Stimulated activated memory B cell treated with anti-CD40 and anti-IgM and Interleukin-4, amounts not matched to agents 10 μg/mL and 1 μg/mL and 100 μg/mL, for 72 hours (primary cell): ENCODE data around the gene RBM23.

ENCODE experiments used
- ATAC-seq: fragments of 150-1000 bp; cut with Tn5 transposase; 2 replicates; pipeline ENCODE4 v1.10.0; 2021
- H3K27ac Mint-ChIP-seq: one replicate; pipeline ENCODE4 v1.8.0; 2022; ENCODE audit warnings: mild to moderate bottlenecking, mixed read lengths
- H3K27me3 Mint-ChIP-seq: one replicate; pipeline ENCODE4 v1.8.0; 2022; ENCODE audit warnings: mixed read lengths
- H3K36me3 Mint-ChIP-seq: one replicate; pipeline ENCODE4 v1.8.0; 2022; ENCODE audit warnings: mixed read lengths
- H3K4me1 Mint-ChIP-seq: one replicate; pipeline ENCODE4 v1.8.0; 2022; ENCODE audit warnings: mixed read lengths
- H3K4me3 Mint-ChIP-seq: one replicate; pipeline ENCODE4 v1.8.0; 2022; ENCODE audit warnings: mild to moderate bottlenecking, moderate library complexity, mixed read lengths
- H3K9me3 Mint-ChIP-seq: one replicate; pipeline ENCODE4 v1.8.0; 2022; ENCODE audit warnings: mixed read lengths

The RBM23 gene

DNA sequence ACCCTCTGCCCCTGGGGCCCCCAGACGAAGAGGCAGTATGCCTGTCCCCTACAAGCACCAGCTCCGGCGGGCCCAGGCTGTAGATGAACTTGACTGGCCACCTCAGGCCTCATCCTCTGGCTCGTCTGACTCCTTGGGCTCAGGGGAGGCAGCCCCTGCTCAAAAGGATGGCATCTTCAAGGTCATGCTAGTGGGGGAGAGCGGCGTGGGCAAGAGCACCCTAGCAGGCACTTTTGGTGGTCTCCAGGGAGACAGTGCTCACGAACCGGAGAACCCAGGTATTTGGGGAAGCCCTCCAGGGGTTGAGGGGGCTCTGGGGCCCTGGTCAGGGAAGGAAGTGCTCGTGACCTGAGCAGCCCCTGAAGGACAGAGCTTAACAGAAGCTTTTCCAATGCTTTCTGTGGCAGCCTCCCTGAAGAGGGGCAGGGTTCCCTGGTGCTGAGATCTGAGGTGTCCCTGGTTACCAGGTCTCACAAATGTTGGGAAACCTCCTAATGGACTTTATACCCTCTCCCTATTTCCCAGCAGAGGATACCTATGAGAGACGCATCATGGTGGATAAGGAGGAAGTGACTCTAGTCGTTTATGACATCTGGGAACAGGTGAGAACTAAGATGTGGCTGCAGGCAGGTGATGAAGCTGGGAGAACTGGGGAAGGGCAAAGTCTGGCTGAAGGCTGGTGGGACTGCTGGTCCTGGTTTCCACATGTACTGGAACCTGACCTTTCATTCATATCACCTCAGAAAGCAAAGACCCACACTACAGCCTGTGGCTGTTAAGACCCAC lies 34.0 kb downstream of the RBM23 start:
- no peak overlapping the region for H3K4me3 Mint-ChIP-seq
- peaks cover 4% of the 10 kb centered on the region for H3K36me3 Mint-ChIP-seq
- peaks cover 70% of the 10 kb centered on the region for H3K4me1 Mint-ChIP-seq
- no peak for ATAC-seq
- no peaks in the 10 kb centered on the region for H3K27me3 Mint-ChIP-seq
- H3K27ac Mint-ChIP-seq: no peak overlapping the region
- H3K9me3 Mint-ChIP-seq: no peaks in the 10 kb centered on the region

DNA sequence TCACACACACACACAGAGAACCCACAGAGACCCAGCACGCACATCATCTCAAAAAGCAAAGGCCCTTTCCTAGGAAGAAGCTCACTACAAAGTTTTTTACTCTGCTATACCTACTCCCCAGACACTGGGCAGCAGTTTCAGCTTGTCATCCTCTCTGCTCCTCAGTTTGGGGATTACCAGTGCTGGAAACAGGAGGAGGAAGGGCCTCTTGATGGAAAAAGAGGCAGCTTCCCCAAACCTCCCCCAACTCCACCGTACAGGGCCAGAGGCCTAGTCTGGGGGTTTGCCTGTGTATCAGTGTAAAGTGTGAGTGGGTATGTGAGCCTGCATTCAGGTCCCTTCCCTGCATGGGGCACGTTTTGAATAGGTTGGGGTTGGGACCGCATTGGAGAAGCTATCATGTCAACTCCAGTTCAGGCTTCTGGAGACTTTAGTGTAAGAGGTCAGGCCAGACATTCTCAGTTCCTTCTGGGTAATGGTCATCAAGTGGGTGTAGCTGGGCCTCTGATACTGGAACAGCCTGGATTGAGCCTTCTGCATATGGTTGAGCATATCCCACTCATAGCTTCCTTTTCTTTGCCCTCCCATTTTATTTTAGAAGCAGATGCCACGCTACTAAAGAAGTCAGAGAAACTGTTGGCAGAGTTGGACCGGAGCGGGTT lies 34.7 kb downstream of the RBM23 start:
- peaks cover 5% of the 10 kb centered on the region for H3K36me3 Mint-ChIP-seq
- H3K9me3 Mint-ChIP-seq: no peaks in the 10 kb centered on the region
- no peak for ATAC-seq
- H3K4me1 Mint-ChIP-seq: peaks cover 63% of the 10 kb centered on the region
- no peak overlapping the region for H3K4me3 Mint-ChIP-seq
- H3K27ac Mint-ChIP-seq: peak overlapping the region; percentile 25
- no peaks in the 10 kb centered on the region for H3K27me3 Mint-ChIP-seq

DNA sequence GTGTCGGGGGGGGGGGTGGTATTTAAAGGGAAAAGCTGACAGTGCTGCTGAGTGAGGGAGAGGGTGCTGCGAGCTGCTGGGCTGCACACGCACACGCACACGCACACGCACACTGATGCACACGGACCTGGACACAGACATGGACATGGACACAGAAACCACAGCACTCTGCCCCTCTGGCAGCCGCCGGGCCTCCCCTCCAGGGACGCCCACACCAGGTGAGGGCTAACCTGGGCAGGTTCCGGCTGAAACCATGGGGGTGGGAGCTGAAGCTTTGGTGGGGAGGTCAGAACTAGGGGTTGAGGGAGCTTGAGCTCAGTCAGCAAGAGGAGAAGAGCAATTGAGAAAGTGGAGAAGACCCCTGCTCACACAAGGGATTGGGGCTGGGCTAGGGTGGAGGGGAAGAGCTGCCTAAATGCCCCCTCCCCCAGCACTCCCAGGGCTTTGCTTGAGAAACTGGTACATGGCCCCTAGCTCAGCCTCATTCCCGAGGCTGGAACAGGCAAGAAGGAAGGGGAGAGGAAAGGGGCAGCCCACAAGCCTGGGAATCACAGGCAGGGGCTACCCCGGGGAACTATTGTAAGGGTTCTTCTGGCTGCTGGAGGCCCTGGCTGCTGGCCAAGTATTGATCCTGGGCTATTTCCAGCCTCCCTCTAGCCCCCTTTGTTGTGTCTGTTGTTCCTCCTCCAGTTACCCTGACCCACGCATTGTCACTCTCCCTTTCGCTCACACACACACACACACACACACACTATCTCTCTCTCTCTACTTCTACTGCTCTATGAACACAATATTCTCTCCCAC lies 35.6 kb downstream of the RBM23 start, which contains the start of gene REM2:
TSS of gene REM2 (plus strand) at position 50 of the 804 bp plus-strand sequence. CDS start at position 116, 66 bp downstream.
- no peaks in the 10 kb centered on the region for H3K27me3 Mint-ChIP-seq
- peak within 1 kb of the TSS; percentile 33 for H3K27ac Mint-ChIP-seq
- H3K36me3 Mint-ChIP-seq: peaks cover 13% of the 10 kb centered on the region
- no peak within 1 kb of the TSS for H3K4me3 Mint-ChIP-seq
- ATAC-seq: no peak
- H3K9me3 Mint-ChIP-seq: no peaks in the 10 kb centered on the region
- peaks cover 62% of the 10 kb centered on the region for H3K4me1 Mint-ChIP-seq

DNA sequence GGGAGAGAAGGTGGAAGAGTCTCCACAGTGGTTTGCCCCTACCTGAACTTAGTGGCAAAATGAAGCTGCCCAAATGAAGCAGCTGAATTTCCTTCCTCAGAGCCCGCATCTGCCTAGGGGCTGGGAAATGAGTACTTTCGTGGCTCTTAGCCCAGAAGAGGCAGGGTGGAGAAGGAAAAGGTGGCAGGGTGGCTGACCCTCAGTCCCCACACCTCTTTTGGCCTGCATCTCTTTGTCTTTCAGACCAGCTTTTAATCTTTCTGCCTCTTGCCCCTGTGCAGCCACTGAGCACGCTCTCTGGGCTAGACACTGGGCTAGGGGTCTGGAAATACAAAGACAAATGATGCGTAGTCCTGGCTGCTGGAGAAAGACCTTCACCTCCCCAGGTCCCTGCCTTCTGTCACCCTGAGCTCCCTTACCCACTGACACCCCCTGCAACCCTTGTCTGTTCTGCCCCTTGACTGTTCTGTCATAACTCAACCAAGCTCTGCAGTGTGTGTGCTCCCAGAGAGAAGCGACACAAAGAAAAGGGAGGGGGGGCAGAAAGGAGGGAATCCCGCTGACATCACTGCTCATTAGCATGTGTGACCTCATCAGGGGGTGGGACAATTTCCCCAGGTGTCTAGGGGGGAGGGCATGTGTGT lies 36.3 kb downstream of the RBM23 start:
- Mint-ChIP-seq H3K27ac (peak overlapping the region; percentile 33), H3K4me1 (peaks cover 55% of the 10 kb centered on the region), H3K9me3 (no peaks in the 10 kb centered on the region), H3K4me3 (no peak overlapping the region), H3K27me3 (no peaks in the 10 kb centered on the region), H3K36me3 (peaks cover 21% of the 10 kb centered on the region)
- ATAC-seq: no peak

DNA sequence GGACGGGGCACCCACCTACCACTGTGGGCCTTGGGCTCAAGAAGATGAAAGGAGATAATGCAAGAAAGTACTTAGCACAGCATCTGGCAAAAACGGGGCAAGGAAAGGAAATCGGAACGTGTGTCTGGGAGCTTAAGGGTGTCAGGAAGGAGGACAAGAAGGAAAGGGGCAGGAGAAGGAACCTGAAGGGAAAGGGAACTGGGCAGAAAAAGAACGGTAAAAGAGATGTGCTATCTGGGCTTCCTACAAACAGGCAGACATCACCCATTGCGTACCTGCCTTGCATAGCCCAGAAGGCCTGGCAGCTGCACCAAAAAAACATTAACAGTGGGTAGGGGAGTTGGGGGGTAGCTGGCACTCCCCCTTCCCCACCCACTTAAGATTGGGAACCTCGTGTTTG lies 36.9 kb downstream of the RBM23 start:
- H3K36me3 Mint-ChIP-seq: peaks cover 26% of the 10 kb centered on the region
- H3K27me3 Mint-ChIP-seq: no peaks in the 10 kb centered on the region
- H3K4me3 Mint-ChIP-seq: no peak overlapping the region
- H3K27ac Mint-ChIP-seq: no peak overlapping the region
- H3K9me3 Mint-ChIP-seq: no peaks in the 10 kb centered on the region
- no peak for ATAC-seq
- H3K4me1 Mint-ChIP-seq: peaks cover 49% of the 10 kb centered on the region

DNA sequence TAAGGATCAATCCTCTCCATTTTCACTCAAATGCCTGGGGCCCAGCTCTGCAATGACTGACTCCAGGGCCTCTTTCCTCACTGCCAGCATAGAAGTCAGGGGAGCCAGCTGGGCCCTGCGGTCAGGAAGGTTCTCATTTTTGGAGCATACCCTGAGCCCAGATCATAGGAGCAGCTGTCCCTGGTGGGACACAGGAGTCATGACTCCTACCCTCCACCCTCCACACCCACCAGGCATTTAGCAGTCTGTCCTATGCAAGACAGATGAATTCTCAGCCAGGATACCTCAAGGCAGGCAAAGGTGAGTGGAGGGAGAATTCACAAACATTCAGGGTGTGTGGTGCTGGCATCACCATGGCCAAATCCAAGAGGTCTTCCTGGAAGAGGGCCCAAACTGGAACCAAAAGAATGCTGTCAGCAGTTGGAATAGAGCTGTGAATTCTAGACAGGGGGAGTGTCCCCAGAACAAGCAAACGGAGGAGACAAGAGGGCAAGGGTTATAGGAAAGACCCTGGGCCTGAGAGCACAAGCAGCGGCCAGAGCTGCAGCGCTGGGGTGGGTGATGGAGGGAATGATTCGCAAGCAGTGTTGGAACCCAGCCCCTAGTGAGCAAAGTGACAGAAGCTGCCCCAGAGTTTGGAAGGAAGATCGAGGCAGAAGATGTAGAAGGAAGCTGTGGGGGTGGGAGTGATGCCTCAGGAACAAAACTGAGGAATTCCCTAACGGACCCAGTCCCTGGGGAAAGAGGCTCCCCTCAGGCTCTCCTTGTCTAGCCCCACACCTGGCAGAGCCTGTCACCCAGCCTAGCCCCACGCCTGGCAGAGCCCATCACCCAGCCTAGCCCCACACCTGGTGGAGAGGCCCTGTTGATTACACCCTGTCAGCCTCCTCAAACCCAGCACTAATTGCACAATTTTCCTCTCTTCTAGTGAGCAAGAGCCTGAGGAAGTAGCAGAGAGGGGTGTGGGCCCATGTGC lies 40.4 kb downstream of the RBM23 start:
- peaks cover 44% of the 10 kb centered on the region for H3K4me1 Mint-ChIP-seq
- H3K27me3 Mint-ChIP-seq: no peaks in the 10 kb centered on the region
- ATAC-seq: no peak
- no peak overlapping the region for H3K27ac Mint-ChIP-seq
- H3K9me3 Mint-ChIP-seq: no peaks in the 10 kb centered on the region
- no peak overlapping the region for H3K4me3 Mint-ChIP-seq
- peaks cover 54% of the 10 kb centered on the region for H3K36me3 Mint-ChIP-seq

DNA sequence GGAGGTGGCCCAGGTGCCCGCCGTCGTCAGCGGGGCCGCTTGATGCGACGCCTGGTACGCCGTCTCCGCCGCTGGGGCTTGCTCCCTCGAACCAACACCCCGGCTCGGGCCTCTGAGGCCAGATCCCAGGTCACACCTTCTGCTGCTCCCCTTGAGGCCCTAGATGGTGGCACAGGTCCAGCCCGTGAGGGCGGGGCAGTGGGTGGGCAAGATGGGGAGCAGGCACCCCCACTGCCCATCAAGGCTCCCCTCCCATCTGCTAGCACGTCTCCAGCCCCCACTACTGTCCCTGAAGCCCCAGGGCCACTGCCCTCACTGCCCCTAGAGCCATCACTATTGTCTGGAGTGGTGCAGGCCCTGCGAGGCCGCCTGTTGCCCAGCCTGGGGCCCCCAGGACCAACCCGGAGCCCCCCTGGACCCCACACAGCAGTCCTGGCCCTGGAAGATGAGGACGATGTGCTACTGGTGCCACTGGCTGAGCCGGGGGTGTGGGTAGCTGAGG lies 41.9 kb downstream of the RBM23 start:
- Mint-ChIP-seq H3K36me3 (peaks cover 55% of the 10 kb centered on the region), H3K9me3 (no peaks in the 10 kb centered on the region)

DNA sequence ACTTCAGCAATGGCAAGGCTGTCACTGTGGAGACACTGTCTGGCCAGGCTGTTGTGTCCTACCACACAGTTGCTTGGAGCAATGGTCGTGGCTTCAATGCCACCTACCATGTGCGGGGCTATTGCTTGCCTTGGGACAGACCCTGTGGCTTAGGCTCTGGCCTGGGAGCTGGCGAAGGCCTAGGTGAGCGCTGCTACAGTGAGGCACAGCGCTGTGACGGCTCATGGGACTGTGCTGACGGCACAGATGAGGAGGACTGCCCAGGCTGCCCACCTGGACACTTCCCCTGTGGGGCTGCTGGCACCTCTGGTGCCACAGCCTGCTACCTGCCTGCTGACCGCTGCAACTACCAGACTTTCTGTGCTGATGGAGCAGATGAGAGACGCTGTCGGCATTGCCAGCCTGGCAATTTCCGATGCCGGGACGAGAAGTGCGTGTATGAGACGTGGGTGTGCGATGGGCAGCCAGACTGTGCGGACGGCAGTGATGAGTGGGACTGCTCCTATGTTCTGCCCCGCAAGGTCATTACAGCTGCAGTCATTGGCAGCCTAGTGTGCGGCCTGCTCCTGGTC lies 43.1 kb downstream of the RBM23 start:
- Mint-ChIP-seq H3K4me1 (peaks cover 40% of the 10 kb centered on the region), H3K4me3 (no peak overlapping the region), H3K27ac (no peak overlapping the region), H3K27me3 (no peaks in the 10 kb centered on the region), H3K9me3 (no peaks in the 10 kb centered on the region), H3K36me3 (peaks cover 55% of the 10 kb centered on the region)
- ATAC-seq: no peak

More for the DNA sequence above, 41.9 kb downstream of the RBM23 start:
- ATAC-seq: no peak
- H3K27ac Mint-ChIP-seq: no peak overlapping the region
- peaks cover 41% of the 10 kb centered on the region for H3K4me1 Mint-ChIP-seq
- no peaks in the 10 kb centered on the region for H3K27me3 Mint-ChIP-seq
- no peak overlapping the region for H3K4me3 Mint-ChIP-seq

DNA sequence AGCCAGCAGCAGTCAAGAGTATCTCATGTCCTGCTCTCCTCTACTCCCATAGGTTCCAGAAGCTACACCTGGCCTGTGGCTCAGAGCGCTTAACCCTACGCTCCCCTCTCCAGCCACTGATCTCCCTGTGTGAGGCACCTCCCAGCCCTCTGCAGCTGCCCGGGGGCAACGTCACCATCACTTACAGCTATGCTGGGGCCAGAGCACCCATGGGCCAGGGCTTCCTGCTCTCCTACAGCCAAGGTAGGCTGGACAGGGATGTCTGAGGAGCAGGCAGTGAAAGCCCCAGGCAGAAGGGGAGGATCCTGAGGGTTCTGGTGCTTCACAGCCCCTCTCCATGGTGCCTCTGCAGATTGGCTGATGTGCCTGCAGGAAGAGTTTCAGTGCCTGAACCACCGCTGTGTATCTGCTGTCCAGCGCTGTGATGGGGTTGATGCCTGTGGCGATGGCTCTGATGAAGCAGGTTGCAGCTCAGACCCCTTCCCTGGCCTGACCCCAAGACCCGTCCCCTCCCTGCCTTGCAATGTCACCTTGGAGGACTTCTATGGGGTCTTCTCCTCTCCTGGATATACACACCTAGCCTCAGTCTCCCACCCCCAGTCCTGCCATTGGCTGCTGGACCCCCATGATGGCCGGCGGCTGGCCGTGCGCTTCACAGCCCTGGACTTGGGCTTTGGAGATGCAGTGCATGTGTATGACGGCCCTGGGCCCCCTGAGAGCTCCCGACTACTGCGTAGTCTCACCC lies 43.8 kb downstream of the RBM23 start:
- H3K27ac Mint-ChIP-seq: no peak overlapping the region
- H3K27me3 Mint-ChIP-seq: no peaks in the 10 kb centered on the region
- H3K4me1 Mint-ChIP-seq: peaks cover 44% of the 10 kb centered on the region
- no peak overlapping the region for H3K4me3 Mint-ChIP-seq
- no peak for ATAC-seq
- H3K36me3 Mint-ChIP-seq: peaks cover 55% of the 10 kb centered on the region
- H3K9me3 Mint-ChIP-seq: no peaks in the 10 kb centered on the region

DNA sequence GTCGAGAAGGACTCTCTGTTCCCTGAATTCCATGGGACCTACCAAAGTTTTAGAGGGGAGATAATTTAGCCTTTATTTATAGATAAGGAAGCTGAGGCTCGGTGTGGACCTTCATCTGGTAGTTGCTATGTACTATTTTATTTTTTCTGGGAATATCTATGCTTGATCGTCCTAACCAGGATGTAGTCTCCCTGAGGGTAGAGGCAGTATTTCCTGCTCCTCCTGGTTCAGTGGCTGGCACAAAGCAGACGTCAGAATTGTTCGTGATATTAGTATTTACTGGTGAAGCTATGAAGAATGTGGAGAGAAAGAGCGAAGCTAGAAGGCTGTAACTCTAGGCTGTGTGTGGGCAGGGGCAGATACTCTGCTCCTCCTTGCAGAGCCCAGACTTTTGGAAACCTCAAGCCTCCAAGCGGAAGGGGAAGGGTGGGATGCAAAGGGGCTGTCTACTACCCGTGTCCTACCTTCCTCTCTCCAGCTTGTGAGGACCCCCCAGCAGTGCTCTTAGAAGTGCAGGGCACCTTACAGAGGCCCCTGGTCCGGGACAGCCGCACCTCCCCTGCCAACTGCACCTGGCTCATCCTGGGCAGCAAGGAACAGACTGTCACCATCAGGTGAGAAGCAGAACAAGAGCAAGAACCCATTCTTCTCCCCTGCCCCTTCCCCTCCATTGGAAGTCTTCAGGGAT lies 46.0 kb downstream of the RBM23 start:
- no peaks in the 10 kb centered on the region for H3K27me3 Mint-ChIP-seq
- ATAC-seq: no peak
- no peaks in the 10 kb centered on the region for H3K9me3 Mint-ChIP-seq
- H3K27ac Mint-ChIP-seq: peak overlapping the region; percentile 95
- peak overlapping the region; percentile 79 for H3K4me3 Mint-ChIP-seq
- peaks cover 44% of the 10 kb centered on the region for H3K4me1 Mint-ChIP-seq
- peaks cover 38% of the 10 kb centered on the region for H3K36me3 Mint-ChIP-seq

DNA sequence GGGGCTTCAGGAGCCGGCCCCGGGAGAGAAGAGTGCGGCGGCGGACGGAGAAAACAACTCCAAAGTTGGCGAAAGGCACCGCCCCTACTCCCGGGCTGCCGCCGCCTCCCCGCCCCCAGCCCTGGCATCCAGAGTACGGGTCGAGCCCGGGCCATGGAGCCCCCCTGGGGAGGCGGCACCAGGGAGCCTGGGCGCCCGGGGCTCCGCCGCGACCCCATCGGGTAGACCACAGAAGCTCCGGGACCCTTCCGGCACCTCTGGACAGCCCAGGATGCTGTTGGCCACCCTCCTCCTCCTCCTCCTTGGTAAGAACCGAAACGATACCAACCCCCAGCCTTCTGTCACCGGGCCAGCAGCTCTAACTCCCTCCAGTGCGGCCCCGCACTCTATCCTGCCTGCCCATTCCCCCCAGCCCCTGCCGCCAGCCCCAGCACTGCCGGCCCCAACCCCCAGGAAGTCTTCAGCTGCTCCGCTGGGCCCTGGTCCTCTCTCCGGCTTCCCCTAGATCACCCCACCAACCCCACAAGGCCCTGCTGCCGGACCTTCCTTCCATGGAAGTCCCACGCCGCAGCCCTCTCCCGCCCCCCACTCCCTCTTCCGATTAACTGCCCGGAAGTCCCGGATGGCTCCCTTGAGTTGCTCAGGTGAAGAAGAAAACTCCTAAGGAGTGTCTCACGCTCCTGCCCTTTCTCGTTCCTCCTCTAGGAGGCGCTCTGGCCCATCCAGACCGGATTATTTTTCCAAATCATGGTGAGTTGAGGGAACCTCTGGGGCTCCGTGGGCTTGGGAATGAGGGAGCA lies 46.7 kb downstream of the RBM23 start:
- no peaks in the 10 kb centered on the region for H3K27me3 Mint-ChIP-seq

More for the DNA sequence above, 46.7 kb downstream of the RBM23 start:
- H3K9me3 Mint-ChIP-seq: no peaks in the 10 kb centered on the region
- H3K4me1 Mint-ChIP-seq: peaks cover 44% of the 10 kb centered on the region
- H3K36me3 Mint-ChIP-seq: peaks cover 30% of the 10 kb centered on the region
- peak overlapping the region; percentile 95 for H3K27ac Mint-ChIP-seq
- peak overlapping the region; percentile 79 for H3K4me3 Mint-ChIP-seq
- peak; percentile 61 for ATAC-seq
